Limb (tissue), 2 donors: ENCODE data around the gene POC1A.
"Not testable (repeated sequence)": the region's sequence is repeated elsewhere in the genome, so short reads cannot be mapped to it uniquely, and the experiment has no call there.

Experiments
- DNase-seq, 2 donors: peaks; one replicate each; pipeline ENCODE4 v3.0.0-alpha.2; 2016; ENCODE audit errors: extremely low spot score in 2 of 2

Gene POC1A

GRCh38 chr3:52050571-52050970, 103.7 kb downstream of the POC1A start:
- DNase-seq: no peak

GRCh38 chr3:52049503-52049902, 104.7 kb downstream of the POC1A start:
- DNase-seq: no peak

DNA sequence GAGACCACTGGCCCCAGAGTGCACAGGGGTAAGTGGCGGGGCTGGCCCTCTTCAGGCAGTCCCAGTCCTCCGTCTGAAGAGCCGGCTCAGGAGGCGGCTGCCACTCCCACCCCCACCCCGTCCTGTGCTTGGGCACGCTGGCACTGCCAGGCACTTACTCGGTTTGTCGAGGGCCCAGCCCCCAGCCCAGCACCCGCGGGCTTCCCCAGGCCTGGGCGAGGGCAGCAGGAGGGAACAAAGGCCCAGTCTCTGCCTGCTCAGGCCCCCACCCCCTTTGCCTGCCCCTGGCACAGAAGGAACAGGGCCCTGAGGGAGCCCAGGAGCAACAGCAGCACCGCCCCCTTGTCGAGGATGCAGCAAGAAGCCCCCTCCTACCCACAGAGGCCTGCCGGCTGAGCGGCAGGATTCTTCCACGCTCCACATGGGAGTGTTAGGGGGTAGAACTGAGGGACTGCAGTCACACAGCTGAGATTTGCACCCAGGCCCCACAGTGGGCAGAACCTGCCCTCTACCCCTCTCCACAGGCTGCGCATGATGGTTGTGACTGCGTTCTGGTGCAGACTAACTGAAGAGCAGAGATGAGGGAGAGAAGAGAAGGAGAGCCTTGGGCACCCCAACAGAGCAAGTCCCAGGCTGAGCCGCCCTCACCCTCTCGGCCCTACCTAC, 106.8 kb downstream of the POC1A start:
- DNase-seq: no peak

GRCh38 chr3:52046902-52047239, 107.4 kb downstream of the POC1A start:
- no peak for DNase-seq

DNA sequence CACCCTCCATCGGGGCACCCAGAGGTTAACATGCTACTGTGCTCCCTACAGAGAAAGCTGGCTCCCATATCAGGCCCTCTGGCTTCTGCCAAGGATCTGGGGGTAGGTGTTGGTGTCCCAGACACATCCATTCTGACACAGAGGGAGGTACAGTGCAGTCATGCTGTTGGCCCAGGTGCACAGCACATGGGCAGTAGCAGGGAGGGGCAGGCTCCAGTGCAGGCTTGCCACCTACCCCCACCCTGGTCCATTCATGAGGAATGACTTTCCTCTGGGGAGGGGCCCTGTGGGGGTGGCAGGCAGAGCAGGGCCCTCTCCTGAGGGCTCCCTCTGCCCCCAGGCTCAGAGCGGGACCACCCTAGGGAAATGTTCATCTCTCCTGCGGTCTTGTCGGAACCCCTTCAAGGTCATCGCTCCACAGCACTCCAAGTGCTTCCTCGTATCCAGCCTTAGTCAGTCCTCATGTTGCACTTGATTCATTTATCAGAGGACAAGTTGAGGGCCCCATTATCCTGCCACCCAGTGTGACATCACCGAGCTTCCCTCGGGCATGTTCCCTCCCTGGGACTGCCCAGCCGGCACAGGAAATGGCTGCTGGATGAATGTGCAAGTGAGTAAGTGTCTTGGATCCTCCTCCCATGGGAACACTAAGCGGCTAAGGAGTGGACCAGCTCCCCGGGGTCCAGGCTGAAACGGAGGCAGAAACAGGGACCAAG, 107.9 kb downstream of the POC1A start:
- no peak for DNase-seq

- DNase-seq: no peak
These were observed 109.2 kb downstream of the POC1A start for GRCh38 chr3:52044869-52045619.

DNA sequence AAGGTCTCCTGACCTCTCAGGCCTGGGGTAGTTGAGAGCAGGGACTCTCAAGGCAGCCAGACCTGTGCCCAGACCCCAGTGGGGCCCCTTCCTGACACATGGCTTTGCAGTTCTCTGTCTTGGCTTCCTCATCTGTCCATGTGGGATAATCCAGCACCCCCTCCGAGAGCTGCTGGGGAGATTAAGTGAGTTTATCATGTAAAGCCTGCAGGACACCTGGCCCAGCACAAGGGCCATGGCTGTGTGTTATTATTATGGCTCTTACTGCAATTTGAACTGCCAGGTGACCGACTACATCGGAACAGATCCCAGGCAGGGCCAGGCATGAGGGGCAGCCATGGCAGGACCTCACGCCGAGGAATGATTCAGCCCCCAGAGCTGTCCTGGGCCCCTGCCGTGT, 110.5 kb downstream of the POC1A start:
- no peak for DNase-seq

GRCh38 chr3:52043039-52043438, 111.2 kb downstream of the POC1A start:
- DNase-seq: not testable (repeated sequence)

DNA sequence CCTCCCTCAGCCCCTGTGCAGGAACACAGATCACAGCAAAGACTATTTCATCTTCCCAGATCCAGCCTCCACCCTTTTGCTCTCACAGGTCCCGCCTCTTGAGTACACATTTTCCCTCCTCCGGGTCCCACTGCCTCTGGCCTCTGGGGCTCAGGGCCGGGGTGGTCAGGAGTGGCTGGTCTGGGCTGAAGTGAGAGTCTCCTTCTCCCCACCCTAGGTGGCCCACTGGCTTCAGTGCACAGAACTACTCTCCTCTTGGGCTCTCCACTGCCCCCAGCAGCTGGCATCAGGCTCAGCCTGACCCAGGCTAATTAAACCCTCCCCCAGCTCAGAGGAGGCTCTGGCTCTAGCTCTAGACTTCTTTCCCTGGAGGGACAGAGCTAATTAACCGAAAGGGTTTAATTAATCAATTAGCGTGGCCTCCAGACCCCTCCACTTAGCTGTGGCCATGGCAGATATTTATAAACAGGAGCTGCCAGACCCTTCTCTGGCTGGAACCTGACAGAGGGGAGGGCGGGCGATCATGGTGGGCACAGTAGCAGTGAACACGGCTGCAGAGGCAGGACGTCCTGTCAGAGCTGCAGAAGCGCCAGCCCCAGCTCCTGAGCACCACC, 113.0 kb downstream of the POC1A start:
- DNase-seq: no peak

GRCh38 chr3:52040600-52040999, 113.6 kb downstream of the POC1A start:
- DNase-seq: no peak

DNA sequence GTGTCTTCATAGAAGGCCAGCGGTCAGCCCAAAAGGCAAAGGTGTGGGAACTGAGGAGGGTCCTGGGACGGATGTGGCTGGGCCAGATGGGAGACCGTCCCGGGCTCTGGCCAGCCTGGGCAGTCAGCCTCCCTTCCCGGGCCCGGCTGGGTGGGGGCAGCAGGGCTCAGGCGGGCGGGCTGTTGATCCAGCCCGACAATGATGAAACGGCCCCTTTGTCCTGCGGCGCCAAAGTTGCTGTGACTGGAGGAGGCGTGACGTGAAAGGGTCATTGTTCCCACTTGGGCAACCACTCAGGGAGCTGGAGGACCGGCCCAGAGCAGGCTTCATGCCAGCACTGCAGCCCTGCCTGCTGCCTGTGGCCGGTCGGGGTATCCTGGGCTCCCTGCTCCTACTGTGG, 114.4 kb downstream of the POC1A start:
- peak in 1 of 2 donors; percentile 72 for DNase-seq

DNA sequence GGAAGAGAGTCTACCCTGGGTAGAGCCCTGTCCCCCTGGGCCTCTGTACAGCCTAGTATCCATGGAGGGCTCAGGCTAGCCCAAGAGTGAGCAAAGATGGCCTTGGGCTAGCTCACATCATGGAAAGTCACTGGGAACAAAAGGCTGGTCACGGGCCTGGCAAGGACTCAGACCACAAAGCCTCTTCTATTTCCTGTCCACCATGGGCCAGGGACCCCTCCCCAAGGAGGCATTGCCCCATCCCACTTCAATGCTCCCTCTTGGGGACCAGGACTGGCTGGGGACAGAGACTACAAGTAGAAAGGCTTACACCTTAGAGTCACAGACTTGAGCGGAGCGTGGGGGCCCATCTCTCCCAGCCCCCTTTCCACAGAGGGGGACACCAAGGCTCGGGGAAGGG, 114.8 kb downstream of the POC1A start:
- DNase-seq: no peak

GRCh38 chr3:52038227-52038626, 116.0 kb downstream of the POC1A start:
- no peak for DNase-seq

DNA sequence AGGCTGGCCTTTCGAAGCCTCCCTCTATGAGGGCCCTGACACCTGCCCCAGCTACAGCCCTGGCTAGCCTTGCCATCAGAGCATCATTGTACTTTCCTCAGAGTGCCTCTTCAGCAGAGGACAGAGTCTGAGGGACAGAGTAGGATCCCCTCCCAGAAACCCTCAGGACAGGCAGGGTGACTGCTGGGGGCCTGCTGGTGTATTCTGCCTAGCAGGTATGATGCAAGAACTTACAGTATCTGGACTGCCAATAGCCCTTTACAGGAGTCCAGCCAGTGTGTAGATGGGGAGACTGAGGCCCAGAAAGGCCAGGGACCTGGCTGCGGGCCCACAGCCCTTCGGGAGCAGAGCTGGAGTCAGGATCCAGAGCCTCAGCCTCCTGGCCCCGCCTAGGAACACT, 116.9 kb downstream of the POC1A start:
- no peak for DNase-seq

DNA sequence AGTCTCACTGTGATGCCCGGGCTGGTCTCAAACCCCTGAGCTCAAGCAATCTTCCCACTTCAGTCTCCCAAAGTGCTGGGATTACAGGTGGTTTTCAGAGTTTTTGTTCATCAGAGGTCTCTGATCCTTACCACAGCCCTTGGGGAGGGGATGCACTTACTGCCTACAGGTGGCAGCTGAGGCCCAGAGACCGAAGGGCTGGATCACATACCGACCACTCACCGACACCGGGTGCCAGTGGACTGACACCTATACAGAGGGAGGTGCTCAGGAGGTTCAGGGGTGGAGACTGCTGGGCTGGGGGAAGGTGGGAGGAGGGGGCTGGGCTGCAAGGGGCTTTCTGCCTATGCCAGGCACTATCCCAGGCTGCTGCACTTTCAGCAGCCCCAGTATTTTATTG, 117.4 kb downstream of the POC1A start:
- DNase-seq: no peak

DNA sequence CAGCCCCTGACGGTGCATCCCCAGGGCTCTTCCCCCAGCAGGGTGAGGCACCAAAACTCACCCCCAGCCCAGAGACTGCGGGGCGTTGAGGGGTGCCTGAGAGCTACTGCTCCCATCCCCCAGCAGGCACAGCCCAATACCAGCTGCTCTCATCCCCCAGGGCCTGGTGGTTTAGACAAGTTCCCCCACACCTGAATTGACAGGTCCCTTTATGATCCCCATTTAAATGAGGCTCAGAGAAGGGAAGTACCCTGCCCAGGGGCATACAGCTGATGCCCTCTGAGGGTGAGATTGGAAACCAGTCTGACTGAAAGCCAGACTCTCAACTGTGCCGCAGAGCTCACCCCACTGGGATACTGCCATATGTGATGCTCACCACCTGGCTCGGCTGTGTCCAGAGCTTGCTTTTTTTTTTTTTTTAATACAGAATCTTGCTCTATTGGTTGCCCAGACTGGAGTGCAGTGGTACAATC, 118.0 kb downstream of the POC1A start:
- DNase-seq: no peak

DNA sequence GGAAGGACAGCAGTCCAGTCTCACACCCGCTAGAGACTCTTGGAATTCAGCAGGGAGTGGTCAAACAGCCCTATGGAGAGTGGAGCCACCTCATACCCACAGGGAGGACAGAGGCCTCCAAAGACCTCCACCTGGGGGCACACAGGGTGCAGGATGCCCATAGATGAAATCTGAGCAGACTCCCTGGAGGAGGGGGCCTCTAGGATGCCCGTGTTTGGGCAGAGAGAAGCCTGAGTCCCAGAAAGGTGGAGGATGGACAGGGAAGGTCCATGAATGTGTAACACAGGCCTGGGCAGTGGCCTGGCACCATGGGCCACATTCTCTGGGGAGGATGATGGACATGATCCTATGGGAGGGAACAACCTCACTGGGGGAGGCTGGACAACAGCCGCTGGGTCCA, 119.6 kb downstream of the POC1A start:
- DNase-seq: no peak

DNA sequence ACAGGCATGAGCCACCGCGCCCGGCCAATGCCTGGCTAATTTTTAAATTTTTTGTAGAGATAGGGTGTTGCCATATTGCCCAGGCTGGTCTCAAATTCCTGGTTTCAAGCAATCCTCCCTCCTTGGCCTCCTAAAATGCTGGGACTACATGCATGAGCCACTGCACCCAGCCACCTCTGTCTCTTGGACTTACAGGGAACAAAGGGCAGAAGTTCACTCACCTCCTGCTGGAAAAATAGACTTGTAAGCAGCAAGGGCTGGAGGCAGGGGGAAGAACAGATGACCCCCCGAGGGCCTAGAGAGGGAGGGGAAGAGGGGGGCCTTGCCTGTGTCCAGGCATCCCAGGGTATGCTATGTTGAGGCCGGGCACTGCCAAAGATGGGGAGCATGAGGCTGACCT, 120.0 kb downstream of the POC1A start:
- DNase-seq: no peak

GRCh38 chr3:52033748-52034147, 120.5 kb downstream of the POC1A start:
- DNase-seq: not testable (repeated sequence)

DNA sequence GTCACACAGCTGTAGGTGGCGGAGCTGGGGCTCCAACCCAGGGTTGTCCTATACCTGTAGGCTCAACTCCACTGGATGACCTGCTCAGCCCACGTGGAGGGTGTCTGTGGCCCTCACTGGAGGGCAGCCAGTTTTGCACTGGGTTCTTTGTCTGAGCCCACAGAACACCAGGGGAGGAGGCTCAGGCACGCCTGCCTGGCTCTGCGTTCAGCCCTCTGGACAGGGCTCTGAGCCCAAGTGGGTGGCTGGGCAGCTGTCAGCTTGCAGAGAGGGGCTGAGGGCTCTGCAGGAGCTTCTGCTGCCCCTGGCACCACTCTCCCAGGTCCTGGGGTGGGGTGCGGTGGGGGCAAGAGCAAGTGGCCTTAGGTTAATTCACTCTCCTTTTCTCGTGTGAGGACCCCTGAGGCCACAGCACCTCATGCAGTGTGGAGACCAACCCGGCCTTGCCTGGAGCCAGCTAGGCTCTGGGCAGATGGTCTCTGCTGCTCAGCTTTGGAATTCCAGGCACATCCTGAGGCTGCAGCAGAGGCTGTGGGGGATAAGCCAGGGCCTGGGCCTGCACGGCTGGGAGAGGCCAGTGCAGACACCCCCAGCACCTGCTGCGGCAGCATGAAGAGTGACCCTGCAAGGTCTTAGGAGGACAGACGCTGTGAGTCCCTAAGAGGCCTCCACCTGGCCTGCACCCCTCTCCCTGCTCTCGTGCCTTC, 121.4 kb downstream of the POC1A start:
- DNase-seq: no peak

- no peak for DNase-seq
These were observed 122.3 kb downstream of the POC1A start for GRCh38 chr3:52031896-52032295.
